Measurements from ENCODE around the gene ZNF280D.

ZNF280D gene

DNA sequence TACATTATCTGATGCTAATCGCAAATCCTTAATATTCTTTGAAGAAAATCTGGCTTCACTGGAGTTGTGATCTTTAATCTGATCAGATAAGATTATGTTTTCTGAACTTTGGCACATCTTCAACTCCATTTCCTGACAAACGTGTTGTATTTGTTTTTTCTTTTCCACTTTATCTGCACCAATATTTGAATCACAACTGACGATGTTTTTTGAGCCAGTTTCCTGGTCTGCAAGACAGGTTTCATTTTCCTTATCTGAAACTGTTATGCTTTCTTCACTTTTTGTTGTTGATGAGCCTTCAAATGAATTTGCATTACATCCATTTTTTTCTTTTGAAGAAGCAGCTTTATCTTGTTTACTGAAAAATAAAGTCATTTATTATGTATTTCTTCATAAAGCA is 101.5 kb downstream of the ZNF280D start:
- no peak overlapping the region for H3K9ac ChIP-seq (ENCODE audit: insufficient read length)
- H3K36me3 ChIP-seq (ENCODE audit: insufficient read depth, low read length): peaks cover 10% of the 10 kb centered on the region
- TF ChIP-seq EZH2 (IDR thresholded peaks at IDR 0.05) (no peak), POLR2AphosphoS5 (IDR thresholded peaks at IDR 0.05; ENCODE audit: borderline replicate concordance, low read depth, low read length) (no peak), FOXP2 (optimal IDR thresholded peaks at IDR 0.05; ENCODE audit: control extremely low read depth, extremely low read length, insufficient read depth) (no peak)
- no peak overlapping the region for H3K27ac ChIP-seq
- DNase-seq (ENCODE audit: low read depth, low spot score): no peak
- H3K9me3 ChIP-seq (ENCODE audit: low read depth, low read length): no peaks in the 10 kb centered on the region
- no peak overlapping the region for H3K4me3 ChIP-seq

DNA sequence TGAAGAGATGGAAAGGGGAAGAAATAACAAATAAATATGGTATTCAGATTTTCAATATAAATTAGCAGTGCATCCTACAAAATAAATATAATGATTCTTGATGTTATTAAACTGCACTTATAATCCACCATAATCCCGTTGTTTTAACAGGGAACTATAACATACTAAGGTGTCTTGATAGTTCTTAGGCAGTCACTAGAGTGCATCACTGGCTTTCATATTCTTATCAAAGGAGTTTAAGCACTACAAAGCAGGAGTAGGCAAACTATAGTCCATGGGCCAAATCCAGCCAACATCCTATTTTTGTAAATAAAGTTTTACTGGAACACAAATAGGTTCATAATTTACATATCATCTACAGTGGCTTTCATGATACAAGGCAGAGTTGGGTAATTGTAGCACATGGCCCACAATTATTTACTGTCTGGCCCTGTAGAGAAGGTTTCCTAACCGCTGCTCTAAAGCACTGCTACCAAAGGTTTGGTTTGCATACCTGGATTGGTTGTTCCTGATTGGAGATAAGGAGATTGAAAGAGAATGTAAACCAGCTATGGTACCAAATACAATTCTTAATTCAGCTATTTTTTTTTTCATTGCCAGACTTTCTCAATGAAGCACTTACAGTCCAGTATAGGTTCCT is 104.3 kb downstream of the ZNF280D start:
- no peak overlapping the region for H3K9ac ChIP-seq (ENCODE audit: insufficient read length)
- no peaks in the 10 kb centered on the region for H3K9me3 ChIP-seq (ENCODE audit: low read depth, low read length)
- peaks cover 10% of the 10 kb centered on the region for H3K36me3 ChIP-seq (ENCODE audit: insufficient read depth, low read length)
- no peak for TF ChIP-seq FOXP2 (optimal IDR thresholded peaks at IDR 0.05; ENCODE audit: control extremely low read depth, extremely low read length, insufficient read depth)
- no peak for TF ChIP-seq POLR2AphosphoS5 (IDR thresholded peaks at IDR 0.05; ENCODE audit: borderline replicate concordance, low read depth, low read length)
- TF ChIP-seq EZH2 (IDR thresholded peaks at IDR 0.05): no peak
- no peak overlapping the region for H3K27ac ChIP-seq
- no peak for DNase-seq (ENCODE audit: low read depth, low spot score)
- no peak overlapping the region for H3K4me3 ChIP-seq

DNA sequence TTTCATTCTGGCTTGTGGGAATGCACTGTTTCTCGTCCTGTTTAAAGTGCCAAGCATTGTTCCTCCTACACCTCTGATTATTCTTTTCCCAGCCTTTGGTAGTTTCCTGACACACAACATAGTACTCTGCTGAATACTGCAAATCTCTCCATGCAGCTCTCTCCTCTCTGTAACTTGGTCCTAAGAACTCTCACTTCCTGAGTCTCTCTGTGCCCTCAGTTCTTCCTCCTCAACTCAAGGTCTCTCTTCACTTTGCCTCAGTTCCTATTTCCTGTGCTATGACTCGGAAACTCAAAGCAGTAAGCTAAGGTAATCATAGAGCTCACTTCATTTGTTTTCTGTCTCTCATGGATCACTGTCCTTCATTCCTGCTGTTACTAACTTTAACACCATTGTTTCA is 113.4 kb downstream of the ZNF280D start:
- no peak for DNase-seq (ENCODE audit: low read depth, low spot score)
- H3K27ac ChIP-seq: no peak overlapping the region
- no peak for TF ChIP-seq FOXP2 (optimal IDR thresholded peaks at IDR 0.05; ENCODE audit: control extremely low read depth, extremely low read length, insufficient read depth)
- no peak for TF ChIP-seq POLR2AphosphoS5 (IDR thresholded peaks at IDR 0.05; ENCODE audit: borderline replicate concordance, low read depth, low read length)
- TF ChIP-seq EZH2 (IDR thresholded peaks at IDR 0.05): no peak

DNA sequence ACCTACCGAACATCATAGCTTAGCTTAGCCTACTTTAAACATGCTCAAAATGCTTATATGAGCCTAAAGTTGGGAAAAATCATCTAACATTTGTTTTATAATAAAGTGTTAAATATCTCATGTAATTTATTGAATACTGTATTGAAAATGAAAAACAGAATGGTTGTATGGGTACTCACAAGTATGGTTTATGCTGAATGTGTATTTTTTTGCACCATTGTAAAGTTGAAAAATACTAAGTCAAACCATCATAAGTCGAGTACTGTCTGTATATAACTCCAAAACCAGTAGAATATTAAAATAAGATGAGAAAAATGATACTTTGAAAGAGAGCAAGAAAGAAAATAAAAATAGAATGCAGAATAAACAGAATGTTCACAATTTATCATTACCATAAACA is 115.7 kb downstream of the ZNF280D start:
- Histone ChIP-seq H3K4me3 (no peak overlapping the region), H3K27ac (no peak overlapping the region), H3K9me3 (ENCODE audit: low read depth, low read length) (no peaks in the 10 kb centered on the region), H3K9ac (ENCODE audit: insufficient read length) (no peak overlapping the region), H3K36me3 (ENCODE audit: insufficient read depth, low read length) (no peaks in the 10 kb centered on the region)
- DNase-seq (ENCODE audit: low read depth, low spot score): no peak
- TF ChIP-seq POLR2AphosphoS5 (IDR thresholded peaks at IDR 0.05; ENCODE audit: borderline replicate concordance, low read depth, low read length): no peak
- no peak for TF ChIP-seq FOXP2 (optimal IDR thresholded peaks at IDR 0.05; ENCODE audit: control extremely low read depth, extremely low read length, insufficient read depth)
- no peak for TF ChIP-seq EZH2 (IDR thresholded peaks at IDR 0.05)

More for the DNA sequence above, 113.4 kb downstream of the ZNF280D start:
- Histone ChIP-seq H3K4me3 (no peak overlapping the region), H3K36me3 (ENCODE audit: insufficient read depth, low read length) (no peaks in the 10 kb centered on the region), H3K9me3 (ENCODE audit: low read depth, low read length) (no peaks in the 10 kb centered on the region), H3K9ac (ENCODE audit: insufficient read length) (no peak overlapping the region)

DNA sequence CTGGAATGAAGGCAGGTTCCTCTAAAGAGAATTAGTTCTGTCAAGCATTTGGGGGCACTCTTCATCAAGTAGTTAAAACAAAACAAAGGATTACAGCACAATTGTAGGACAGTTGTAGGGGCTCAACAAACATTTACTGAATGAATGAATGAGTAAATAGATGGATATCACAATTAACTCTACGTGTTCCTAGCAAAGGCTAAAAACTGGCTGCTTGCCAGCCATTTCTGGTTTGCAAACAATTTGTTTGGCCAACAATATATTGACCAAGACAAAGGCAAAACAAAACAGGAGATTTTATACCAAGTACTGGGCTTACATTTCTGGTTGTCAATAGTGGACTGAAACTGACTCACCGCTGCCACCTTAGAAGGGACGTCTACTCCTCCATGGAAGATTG is 116.8 kb downstream of the ZNF280D start:
- TF ChIP-seq POLR2AphosphoS5 (IDR thresholded peaks at IDR 0.05; ENCODE audit: borderline replicate concordance, low read depth, low read length) (no peak), FOXP2 (optimal IDR thresholded peaks at IDR 0.05; ENCODE audit: control extremely low read depth, extremely low read length, insufficient read depth) (no peak), EZH2 (IDR thresholded peaks at IDR 0.05) (no peak)
- DNase-seq (ENCODE audit: low read depth, low spot score): no peak
- no peak overlapping the region for H3K4me3 ChIP-seq
- no peaks in the 10 kb centered on the region for H3K9me3 ChIP-seq (ENCODE audit: low read depth, low read length)
- no peak overlapping the region for H3K27ac ChIP-seq
- no peaks in the 10 kb centered on the region for H3K36me3 ChIP-seq (ENCODE audit: insufficient read depth, low read length)
- no peak overlapping the region for H3K9ac ChIP-seq (ENCODE audit: insufficient read length)

DNA sequence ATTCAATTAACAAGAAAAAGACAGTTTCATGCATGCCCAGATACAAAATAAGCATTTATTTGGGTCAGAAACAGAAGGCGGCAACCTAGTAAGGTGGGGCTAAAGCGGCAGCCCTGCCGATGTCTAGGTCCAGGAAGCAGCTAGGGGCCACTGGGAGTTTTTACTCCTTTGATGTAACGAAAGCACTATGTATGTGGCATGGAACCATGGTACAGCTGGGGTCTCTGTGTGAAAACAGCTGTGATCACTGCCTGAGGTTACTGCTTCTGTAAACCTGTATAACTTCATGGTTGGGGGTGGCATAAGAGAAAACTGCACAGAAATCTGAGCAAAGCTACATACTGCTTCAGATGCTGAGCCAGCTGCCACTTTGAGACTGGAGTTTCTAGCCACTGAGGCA is 119.5 kb downstream of the ZNF280D start:
- no peak for TF ChIP-seq EZH2 (IDR thresholded peaks at IDR 0.05)
- TF ChIP-seq POLR2AphosphoS5 (IDR thresholded peaks at IDR 0.05; ENCODE audit: borderline replicate concordance, low read depth, low read length): no peak
- TF ChIP-seq FOXP2 (optimal IDR thresholded peaks at IDR 0.05; ENCODE audit: control extremely low read depth, extremely low read length, insufficient read depth): no peak
- H3K36me3 ChIP-seq (ENCODE audit: insufficient read depth, low read length): no peaks in the 10 kb centered on the region
- no peak overlapping the region for H3K27ac ChIP-seq
- no peaks in the 10 kb centered on the region for H3K9me3 ChIP-seq (ENCODE audit: low read depth, low read length)
- no peak overlapping the region for H3K9ac ChIP-seq (ENCODE audit: insufficient read length)
- H3K4me3 ChIP-seq: no peak overlapping the region
- DNase-seq (ENCODE audit: low read depth, low spot score): no peak

DNA sequence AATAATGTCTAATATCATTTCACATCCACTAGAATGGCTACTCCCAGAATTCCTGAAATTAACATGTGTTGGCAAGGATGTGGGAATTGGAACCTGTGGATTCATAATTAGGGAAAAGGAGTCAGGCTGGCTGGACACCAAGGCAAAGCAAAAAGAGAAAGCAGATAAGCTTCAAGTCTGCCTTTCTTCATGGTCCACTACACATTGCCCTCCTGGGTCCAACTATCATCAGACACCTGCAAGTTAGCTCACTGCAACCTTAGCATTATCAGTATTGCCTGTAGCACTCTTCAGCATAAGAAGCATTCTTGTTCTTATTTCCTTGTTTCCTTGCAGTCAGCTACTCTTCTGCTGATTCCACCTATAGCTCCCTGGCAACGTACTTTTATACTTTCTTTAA is 124.3 kb downstream of the ZNF280D start:
- Histone ChIP-seq H3K9ac (ENCODE audit: insufficient read length) (no peak overlapping the region), H3K4me3 (no peak overlapping the region), H3K9me3 (ENCODE audit: low read depth, low read length) (no peaks in the 10 kb centered on the region), H3K36me3 (ENCODE audit: insufficient read depth, low read length) (no peaks in the 10 kb centered on the region), H3K27ac (no peak overlapping the region)
- DNase-seq (ENCODE audit: low read depth, low spot score): no peak
- no peak for TF ChIP-seq FOXP2 (optimal IDR thresholded peaks at IDR 0.05; ENCODE audit: control extremely low read depth, extremely low read length, insufficient read depth)
- TF ChIP-seq POLR2AphosphoS5 (IDR thresholded peaks at IDR 0.05; ENCODE audit: borderline replicate concordance, low read depth, low read length): no peak
- TF ChIP-seq EZH2 (IDR thresholded peaks at IDR 0.05): no peak

DNA sequence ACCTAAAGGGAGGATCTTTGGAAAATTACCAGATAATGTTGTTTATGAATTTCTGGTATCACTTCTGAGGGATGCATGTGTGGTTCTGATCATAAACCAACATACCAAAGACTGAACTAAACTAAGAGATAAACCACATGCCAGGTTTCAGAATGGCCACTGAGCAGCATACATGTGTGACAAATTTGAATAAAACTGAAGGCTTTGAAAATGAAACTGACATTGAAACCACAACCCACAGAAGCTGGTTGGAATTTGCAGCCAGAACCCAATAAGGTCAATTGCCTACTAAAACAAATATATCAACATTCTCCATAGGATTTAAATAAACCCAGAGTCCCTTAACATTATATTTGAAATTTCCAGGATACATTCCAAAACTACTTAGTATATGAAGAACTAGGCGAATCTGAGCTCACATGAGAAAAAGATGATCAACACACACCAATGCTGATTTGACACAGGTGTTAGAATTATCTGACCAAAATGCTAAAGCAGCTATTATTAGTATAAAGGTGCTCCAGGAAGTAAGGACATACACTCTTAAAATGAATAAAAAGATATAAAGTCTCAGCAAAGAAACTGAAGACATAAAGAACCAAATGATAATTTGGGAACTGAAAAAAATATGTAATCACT is 125.0 kb downstream of the ZNF280D start:
- H3K9ac ChIP-seq (ENCODE audit: insufficient read length): no peak overlapping the region
- DNase-seq (ENCODE audit: low read depth, low spot score): no peak
- no peaks in the 10 kb centered on the region for H3K36me3 ChIP-seq (ENCODE audit: insufficient read depth, low read length)
- no peaks in the 10 kb centered on the region for H3K9me3 ChIP-seq (ENCODE audit: low read depth, low read length)
- no peak overlapping the region for H3K4me3 ChIP-seq
- no peak overlapping the region for H3K27ac ChIP-seq
- no peak for TF ChIP-seq POLR2AphosphoS5 (IDR thresholded peaks at IDR 0.05; ENCODE audit: borderline replicate concordance, low read depth, low read length)
- no peak for TF ChIP-seq FOXP2 (optimal IDR thresholded peaks at IDR 0.05; ENCODE audit: control extremely low read depth, extremely low read length, insufficient read depth)
- TF ChIP-seq EZH2 (IDR thresholded peaks at IDR 0.05): no peak

Data from SK-N-MC (cell line).